Measurements from ENCODE around the gene FUT4.

DNA sequence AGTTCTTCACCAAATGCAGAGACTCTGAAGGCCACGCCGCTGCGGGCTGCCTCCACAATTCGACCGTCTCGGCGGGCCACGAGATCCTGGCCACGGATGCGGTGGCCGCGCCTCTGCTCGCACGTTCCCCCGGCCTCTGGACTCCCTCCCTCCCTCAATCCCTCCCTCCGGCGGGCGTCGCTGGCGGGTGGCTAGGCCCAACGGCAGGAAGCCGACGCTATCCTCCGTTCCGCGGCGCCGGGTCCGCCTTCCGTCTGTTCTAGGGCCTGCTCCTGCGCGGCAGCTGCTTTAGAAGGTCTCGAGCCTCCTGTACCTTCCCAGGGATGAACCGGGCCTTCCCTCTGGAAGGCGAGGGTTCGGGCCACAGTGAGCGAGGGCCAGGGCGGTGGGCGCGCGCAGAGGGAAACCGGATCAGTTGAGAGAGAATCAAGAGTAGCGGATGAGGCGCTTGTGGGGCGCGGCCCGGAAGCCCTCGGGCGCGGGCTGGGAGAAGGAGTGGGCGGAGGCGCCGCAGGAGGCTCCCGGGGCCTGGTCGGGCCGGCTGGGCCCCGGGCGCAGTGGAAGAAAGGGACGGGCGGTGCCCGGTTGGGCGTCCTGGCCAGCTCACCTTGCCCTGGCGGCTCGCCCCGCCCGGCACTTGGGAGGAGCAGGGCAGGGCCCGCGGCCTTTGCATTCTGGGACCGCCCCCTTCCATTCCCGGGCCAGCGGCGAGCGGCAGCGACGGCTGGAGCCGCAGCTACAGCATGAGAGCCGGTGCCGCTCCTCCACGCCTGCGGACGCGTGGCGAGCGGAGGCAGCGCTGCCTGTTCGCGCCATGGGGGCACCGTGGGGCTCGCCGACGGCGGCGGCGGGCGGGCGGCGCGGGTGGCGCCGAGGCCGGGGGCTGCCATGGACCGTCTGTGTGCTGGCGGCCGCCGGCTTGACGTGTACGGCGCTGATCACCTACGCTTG lies at the start of gene FUT4:
- no peak for TF ChIP-seq CTCF (IDR thresholded peaks at IDR 0.05)
- TF ChIP-seq POLR2A (IDR thresholded peaks at IDR 0.05), result no peak
